ENCODE measurements around the gene OOSP3.
"Not testable (repeated sequence)": the region's sequence is repeated elsewhere in the genome, so short reads cannot be mapped to it uniquely, and the experiment has no call there.

OOSP3 gene

GRCh38 chr11:59845399-59845798 lies 33.2 kb upstream of the OOSP3 start, which contains the start of gene CBLIF:
TSS of gene CBLIF (minus strand) at chr11:59845499. CDS start at chr11:59845453, 46 bp downstream.
- ChIA-PET CTCF (interaction anchor here (1.0 kb wide), 1 partner anchor 23 kb away, joined by 3 read pairs; no protein-coding TSS in a partner anchor), POLR2A (ENCODE audit: low non-redundant PET) (no interaction called here)
- H3K27ac ChIP-seq: no peak within 1 kb of the TSS
- DNase-seq (ENCODE audit: low spot score): no peak
- no peak for TF ChIP-seq CTCF (conservative IDR thresholded peaks at IDR 0.05; ENCODE audit: low read depth)

GRCh38 chr11:59846556-59846955 lies 32.0 kb upstream of the OOSP3 start:
- POLR2A ChIA-PET (ENCODE audit: low non-redundant PET): no interaction called here
- no peak overlapping the region for H3K27ac ChIP-seq
- DNase-seq (ENCODE audit: low spot score): no peak
- CTCF ChIA-PET: interaction anchor here (1.0 kb wide), 1 partner anchor 24 kb away, joined by 3 read pairs; no protein-coding TSS in a partner anchor
- no peak for TF ChIP-seq CTCF (conservative IDR thresholded peaks at IDR 0.05; ENCODE audit: low read depth)

- no peak overlapping the region for H3K27ac ChIP-seq
- DNase-seq (ENCODE audit: low spot score): no peak
- POLR2A ChIA-PET (ENCODE audit: low non-redundant PET): interaction anchor here (0.6 kb wide), 1 partner anchor 683 kb away, joined by 3 read pairs; no protein-coding TSS in a partner anchor
- TF ChIP-seq CTCF (conservative IDR thresholded peaks at IDR 0.05; ENCODE audit: low read depth): no peak
- CTCF ChIA-PET: no interaction called here
Observed at GRCh38 chr11:59847626-59848025, 31.0 kb upstream of the OOSP3 start.

GRCh38 chr11:59848439-59848838 lies 30.1 kb upstream of the OOSP3 start:
- POLR2A ChIA-PET (ENCODE audit: low non-redundant PET): not testable (repeated sequence)

GRCh38 chr11:59849129-59849528 lies 29.5 kb upstream of the OOSP3 start:
- DNase-seq (ENCODE audit: low spot score): no peak
- CTCF ChIA-PET: no interaction called here
- no peak overlapping the region for H3K27ac ChIP-seq

More at GRCh38 chr11:59848439-59848838, 30.1 kb upstream of the OOSP3 start:
- DNase-seq (ENCODE audit: low spot score); H3K27ac ChIP-seq; CTCF ChIA-PET: not testable (repeated sequence)

GRCh38 chr11:59849551-59849950 lies 29.0 kb upstream of the OOSP3 start:
- CTCF ChIA-PET: interaction anchor here (0.8 kb wide), 1 partner anchor 43 kb away, joined by 4 read pairs; no protein-coding TSS in a partner anchor
- H3K27ac ChIP-seq; DNase-seq (ENCODE audit: low spot score); POLR2A ChIA-PET (ENCODE audit: low non-redundant PET): not testable (repeated sequence)

More at GRCh38 chr11:59849129-59849528, 29.5 kb upstream of the OOSP3 start:
- no peak for TF ChIP-seq CTCF (conservative IDR thresholded peaks at IDR 0.05; ENCODE audit: low read depth)
- POLR2A ChIA-PET (ENCODE audit: low non-redundant PET): no interaction called here

GRCh38 chr11:59851416-59851815 lies 27.2 kb upstream of the OOSP3 start:
- DNase-seq (ENCODE audit: low spot score); CTCF ChIA-PET; POLR2A ChIA-PET (ENCODE audit: low non-redundant PET); H3K27ac ChIP-seq: not testable (repeated sequence)

- ChIA-PET CTCF (interaction anchor here (0.6 to 0.7 kb wide), 2 partner anchors 132 to 167 kb away, joined by 3 read pairs; no protein-coding TSS in a partner anchor), POLR2A (ENCODE audit: low non-redundant PET) (no interaction called here)
Observed at GRCh38 chr11:59854871-59855270, 23.7 kb upstream of the OOSP3 start.

More at GRCh38 chr11:59854871-59855270, 23.7 kb upstream of the OOSP3 start:
- DNase-seq (ENCODE audit: low spot score): no peak
- H3K27ac ChIP-seq: no peak overlapping the region
- TF ChIP-seq CTCF (conservative IDR thresholded peaks at IDR 0.05; ENCODE audit: low read depth): no peak
